Fibroblast of villous mesenchyme (primary cell): ENCODE results near the gene ZNRF4. TPM values are rescaled to one million over a fixed set of nuclear protein-coding genes. Genes with fewer than 3 reads are reported as not detected.
"Not testable (repeated sequence)": the region's sequence is repeated elsewhere in the genome, so short reads cannot be mapped to it uniquely, and the experiment has no call there.

Experiments used
- DNase-seq: peaks from one replicate; pipeline ENCODE4 v3.0.0-alpha.2; 2010; ENCODE audit warnings: low read depth
- H3K4me3 ChIP-seq: 2 replicates; pipeline ENCODE4 v1.5.1; 2011; ENCODE audit warnings: low read depth, mild to moderate bottlenecking, low read length
- total RNA-seq: library from RNA; depleted of rRNA; stranded (reverse); fragments of >200 nt; gene quantifications from 2 replicates; pipeline ENCODE4 v1.2.3, GENCODE V29; 2012
- TF ChIP-seq, protein P1 (sequence below): IDR thresholded peaks from 2 replicates; pipeline ENCODE4 v1.5.1; 2012; ENCODE audit warnings: low read depth, mild to moderate bottlenecking, low read length; ENCODE audit not compliant: insufficient read depth

Gene ZNRF4
- total RNA-seq, 1 donor = not detected

DNA sequence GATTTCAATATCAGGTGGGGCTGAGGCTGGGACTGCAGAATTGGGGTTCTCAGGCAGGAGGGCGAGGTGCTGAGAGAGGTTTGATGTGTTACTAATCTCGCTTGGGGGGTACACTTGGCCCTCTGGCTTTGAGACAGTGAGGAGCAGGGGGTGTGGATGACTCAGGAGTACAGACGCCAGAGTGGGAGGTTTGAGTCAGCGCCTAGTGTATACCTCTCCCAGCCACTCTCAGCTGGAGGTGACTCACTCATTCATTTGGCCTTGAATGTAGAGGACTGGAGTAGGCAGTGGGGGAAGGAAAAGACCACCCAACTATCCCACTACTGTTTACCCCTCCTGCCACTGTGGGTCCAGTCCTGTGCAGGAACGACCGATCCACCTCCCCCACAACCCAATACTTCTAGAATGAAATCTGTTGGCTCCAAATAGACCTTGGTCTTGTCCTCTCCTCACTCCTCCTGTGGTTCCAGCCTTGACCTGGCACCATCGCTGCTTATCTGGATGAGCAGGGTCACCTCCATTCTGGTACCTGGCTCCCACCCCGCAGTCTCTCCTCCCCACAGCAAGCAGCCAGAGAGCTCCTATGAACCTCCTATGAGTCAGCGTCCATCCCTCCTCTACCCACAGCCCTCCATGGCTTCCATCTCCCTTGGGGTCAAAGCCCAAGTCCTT is 20.1 kb upstream of the ZNRF4 start:
- DNase-seq = no peak
- no peak overlapping the region for H3K4me3 ChIP-seq

GRCh38 chr19:5435642-5436017 is 19.6 kb upstream of the ZNRF4 start:
- H3K4me3 ChIP-seq = no peak overlapping the region
- DNase-seq = no peak
- TF ChIP-seq, protein P1, sequence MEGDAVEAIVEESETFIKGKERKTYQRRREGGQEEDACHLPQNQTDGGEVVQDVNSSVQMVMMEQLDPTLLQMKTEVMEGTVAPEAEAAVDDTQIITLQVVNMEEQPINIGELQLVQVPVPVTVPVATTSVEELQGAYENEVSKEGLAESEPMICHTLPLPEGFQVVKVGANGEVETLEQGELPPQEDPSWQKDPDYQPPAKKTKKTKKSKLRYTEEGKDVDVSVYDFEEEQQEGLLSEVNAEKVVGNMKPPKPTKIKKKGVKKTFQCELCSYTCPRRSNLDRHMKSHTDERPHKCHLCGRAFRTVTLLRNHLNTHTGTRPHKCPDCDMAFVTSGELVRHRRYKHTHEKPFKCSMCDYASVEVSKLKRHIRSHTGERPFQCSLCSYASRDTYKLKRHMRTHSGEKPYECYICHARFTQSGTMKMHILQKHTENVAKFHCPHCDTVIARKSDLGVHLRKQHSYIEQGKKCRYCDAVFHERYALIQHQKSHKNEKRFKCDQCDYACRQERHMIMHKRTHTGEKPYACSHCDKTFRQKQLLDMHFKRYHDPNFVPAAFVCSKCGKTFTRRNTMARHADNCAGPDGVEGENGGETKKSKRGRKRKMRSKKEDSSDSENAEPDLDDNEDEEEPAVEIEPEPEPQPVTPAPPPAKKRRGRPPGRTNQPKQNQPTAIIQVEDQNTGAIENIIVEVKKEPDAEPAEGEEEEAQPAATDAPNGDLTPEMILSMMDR = no peak

More for the DNA sequence above, 20.1 kb upstream of the ZNRF4 start:
- TF ChIP-seq, protein P1 = no peak

DNA sequence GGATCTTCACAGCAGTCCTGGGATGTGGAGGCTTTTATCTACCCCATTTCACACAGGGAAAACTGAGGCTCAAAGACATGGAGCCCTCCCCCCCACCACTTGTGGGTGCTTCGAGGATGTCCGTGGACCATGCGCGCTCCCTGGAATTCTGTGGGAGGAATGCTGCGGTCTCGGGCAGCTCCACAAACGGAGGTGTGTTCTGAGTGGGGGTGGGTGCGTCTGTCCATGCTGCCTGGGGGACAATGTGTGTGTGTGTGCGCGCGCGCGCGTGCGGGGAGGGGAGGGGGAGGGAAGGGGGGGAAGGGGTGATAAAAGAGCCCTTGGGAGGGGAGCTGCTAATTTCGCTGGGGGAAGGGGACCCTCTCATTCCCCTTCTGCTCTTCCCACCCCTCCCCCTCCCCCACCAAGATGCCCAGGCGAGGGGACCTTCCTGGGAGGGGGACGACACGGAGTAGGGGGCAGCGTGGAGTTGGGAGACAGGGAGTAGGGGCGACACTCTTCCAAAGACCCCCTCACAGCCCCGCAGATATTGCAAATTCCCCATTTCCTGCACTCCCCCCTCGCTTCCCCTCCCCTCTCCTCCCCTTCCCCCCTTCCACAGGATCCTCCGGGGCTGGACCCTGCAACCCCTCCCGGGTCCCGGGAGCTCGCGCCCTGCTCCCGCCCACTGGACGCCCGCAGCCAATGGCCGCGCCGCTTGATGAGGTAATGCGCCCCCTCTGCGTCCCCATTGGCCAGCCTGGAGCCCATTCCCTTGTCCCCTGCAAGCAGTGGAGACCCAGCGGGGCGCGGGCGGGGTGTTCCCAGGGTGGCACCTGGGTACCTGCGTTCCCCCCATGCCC is 18.9 kb upstream of the ZNRF4 start:
- TF ChIP-seq, protein P1 = no peak
- peak overlapping the region; percentile 33 for H3K4me3 ChIP-seq
- no peak for DNase-seq

DNA sequence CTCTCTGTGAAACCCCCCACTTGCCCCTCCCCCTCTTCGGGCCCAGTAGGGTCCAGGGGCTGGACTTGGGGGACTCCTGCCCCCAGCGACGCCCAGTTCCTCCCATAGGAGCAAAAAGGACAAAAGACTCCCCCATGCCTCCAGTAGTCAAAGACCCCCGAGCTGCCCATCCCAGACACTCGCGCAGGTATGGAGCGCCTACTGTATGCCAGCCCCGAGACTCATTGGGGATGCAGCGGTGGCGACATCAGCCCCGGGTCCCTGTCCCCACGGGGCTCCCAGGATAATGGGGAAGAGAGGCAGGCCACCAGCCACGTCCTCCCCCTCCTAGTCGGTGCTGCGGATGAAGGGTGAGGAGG is 18.3 kb upstream of the ZNRF4 start:
- DNase-seq = no peak
- no peak overlapping the region for H3K4me3 ChIP-seq
- TF ChIP-seq, protein P1 = no peak

- H3K4me3 ChIP-seq, DNase-seq: not testable (repeated sequence)
These were observed 16.5 kb upstream of the ZNRF4 start for GRCh38 chr19:5438756-5439155.

DNA sequence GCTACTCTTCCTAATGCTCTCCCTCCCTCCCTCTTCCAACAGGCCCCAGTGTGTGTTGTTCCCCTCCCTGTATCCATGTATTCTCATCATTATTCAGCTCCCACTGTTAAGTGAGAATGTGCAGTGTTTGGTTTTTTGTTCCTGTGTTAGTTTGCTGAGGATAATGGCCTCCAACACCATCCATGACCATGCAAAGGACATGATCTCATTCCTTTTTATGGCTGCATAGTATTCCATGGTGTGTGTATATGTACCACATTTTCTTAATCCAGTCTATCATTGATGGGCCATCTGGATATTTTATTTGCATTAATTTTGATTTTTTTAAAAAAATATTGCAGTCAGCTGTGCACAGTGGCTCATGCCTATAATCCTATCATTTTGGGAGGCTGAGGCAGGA is 15.8 kb upstream of the ZNRF4 start:
- no peak overlapping the region for H3K4me3 ChIP-seq
- TF ChIP-seq, protein P1 = no peak
- DNase-seq = no peak

DNA sequence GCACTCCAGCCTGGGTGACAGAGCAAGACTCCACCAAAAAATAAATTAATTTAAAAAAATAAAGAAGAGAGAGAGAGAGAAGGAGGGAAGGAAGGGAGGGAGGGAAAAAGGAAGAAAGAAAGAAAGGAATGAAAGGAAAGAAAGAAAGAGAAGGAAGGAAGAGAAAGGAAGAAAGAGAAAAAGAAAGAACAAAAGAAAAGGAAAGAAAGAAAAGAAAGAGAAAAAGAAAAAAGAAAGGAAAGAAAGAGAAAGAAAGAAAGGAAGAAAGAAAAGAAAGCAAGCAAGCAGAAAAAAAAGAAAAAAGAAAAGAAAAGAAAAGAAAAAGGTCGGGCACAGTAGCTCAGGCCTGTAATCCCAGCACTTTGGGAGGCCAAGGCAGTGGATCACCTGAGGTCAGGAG is 14.9 kb upstream of the ZNRF4 start:
- no peak overlapping the region for H3K4me3 ChIP-seq
- no peak for DNase-seq
- TF ChIP-seq, protein P1 = no peak
